IMR-90 (cell line): ENCODE data around the gene MAN1C1. TPM values are rescaled to one million over a fixed set of nuclear protein-coding genes. Genes with fewer than 3 reads are reported as not detected.

Experiments used
- ATAC-seq: fragments of 200-7000 bp; cut with Tn5 transposase; 2 replicates; pipeline ENCODE4 v1.9.1; 2020; ENCODE audit warnings: low read depth, mild to moderate bottlenecking, moderate library complexity
- BruUV-seq: library from RNA; stranded (reverse); fragments of 400-500 nt; replicated peaks from 2 replicates; lab custom pipeline; 2021; lab: Mats Ljungman, UMichigan
- CTCF ChIA-PET: fragments of 300-600 bp; formaldehyde crosslinking; extraction: SDS; loops from one replicate; lab custom pipeline; 2021; ENCODE audit warnings: antibody characterized with exemption; lab: Yijun Ruan, JAX
- POLR2A ChIA-PET: fragments of 300-600 bp; sonication (Branson Sonifier 250); formaldehyde crosslinking; loops from one replicate; lab custom pipeline; 2022; ENCODE audit warnings: antibody characterized with exemption; ENCODE audit not compliant: unreplicated experiment; lab: Charles Lee
- DNase-seq: peaks from one replicate; pipeline ENCODE4 v3.0.0; 2013
- H2AFZ ChIP-seq: replicated peaks from 2 replicates; pipeline ENCODE3; 2013; ENCODE audit warnings: low read length, mild to moderate bottlenecking; ENCODE audit not compliant: poor library complexity
- H2AK5ac ChIP-seq: 2 replicates; pipeline ENCODE4 v1.6.1; 2013; ENCODE audit warnings: low read depth, low read length, inconsistent platforms
- H2AK9ac ChIP-seq: replicated peaks from 2 replicates; pipeline ENCODE3; 2013; ENCODE audit warnings: mild to moderate bottlenecking, low read depth, low read length, moderate library complexity; ENCODE audit not compliant: poor library complexity
- H2BK120ac ChIP-seq: 2 replicates; pipeline ENCODE4 v1.6.1; 2013; ENCODE audit warnings: low read depth, low read length, inconsistent platforms
- H2BK15ac ChIP-seq: 3 replicates; pipeline ENCODE4 v1.6.1; 2013; ENCODE audit warnings: low read depth, low read length, inconsistent platforms
- H2BK20ac ChIP-seq: 2 replicates; pipeline ENCODE4 v1.6.1; 2013; ENCODE audit warnings: low read depth, mild to moderate bottlenecking, inconsistent platforms, low read length, moderate library complexity
- H2BK5ac ChIP-seq: 2 replicates; pipeline ENCODE4 v1.6.1; 2013; ENCODE audit warnings: mild to moderate bottlenecking, low read depth, low read length, inconsistent platforms; ENCODE audit not compliant: poor library complexity, severe bottlenecking
- H3K14ac ChIP-seq: replicated peaks from 2 replicates; pipeline ENCODE4 v1.6.1; 2013; ENCODE audit warnings: low read depth, low read length, inconsistent platforms
- H3K18ac ChIP-seq: 2 replicates; pipeline ENCODE4 v1.6.1; 2013; ENCODE audit warnings: low read depth, low read length, control low read depth
- H3K23ac ChIP-seq: 2 replicates; pipeline ENCODE4 v1.6.1; 2013; ENCODE audit warnings: low read depth, low read length, inconsistent platforms
- H3K27ac ChIP-seq: 2 replicates; pipeline ENCODE4 v1.5.1; 2013; ENCODE audit warnings: mild to moderate bottlenecking, control low read depth, low read length; ENCODE audit not compliant: insufficient read depth
- H3K27me3 ChIP-seq: 2 replicates; pipeline ENCODE4 v1.6.1; 2013; ENCODE audit warnings: low read length; ENCODE audit not compliant: control insufficient read depth, insufficient read depth
- H3K36me3 ChIP-seq: 2 replicates; pipeline ENCODE4 v1.6.1; 2013; ENCODE audit warnings: low read length, mixed read lengths; ENCODE audit not compliant: control insufficient read depth, insufficient read depth
- H3K4ac ChIP-seq: 2 replicates; pipeline ENCODE4 v1.6.1; 2013; ENCODE audit warnings: low read depth, low read length, inconsistent platforms
- H3K4me1 ChIP-seq: 2 replicates; pipeline ENCODE4 v1.6.1; 2013; ENCODE audit warnings: low read length, mixed read lengths; ENCODE audit not compliant: control insufficient read depth, insufficient read depth
- H3K4me2 ChIP-seq: 2 replicates; pipeline ENCODE4 v1.6.1; 2013; ENCODE audit warnings: low read depth, mild to moderate bottlenecking, control low read depth, low read length, moderate library complexity
- H3K4me3 ChIP-seq: 2 replicates; pipeline ENCODE4 v1.5.1; 2013; ENCODE audit warnings: low read depth, mild to moderate bottlenecking, control low read depth, low read length, moderate library complexity; ENCODE audit not compliant: insufficient read depth
- H3K56ac ChIP-seq: 2 replicates; pipeline ENCODE4 v1.6.1; 2013; ENCODE audit warnings: low read length, inconsistent platforms; ENCODE audit not compliant: insufficient read depth; ENCODE audit errors: extremely low read depth
- H3K79me1 ChIP-seq, 2 experiments: 2 replicates each; pipeline ENCODE4 v1.6.1; 2013; ENCODE audit warnings: low read length in 2 of 2, inconsistent platforms in 1 of 2, low read depth in 1 of 2
- H3K9ac ChIP-seq: 2 replicates; pipeline ENCODE4 v1.6.1; 2013; ENCODE audit warnings: low read depth, low read length, control low read depth
- H3K9me1 ChIP-seq: 2 replicates; pipeline ENCODE4 v1.6.1; 2013; ENCODE audit warnings: low read length, inconsistent platforms; ENCODE audit not compliant: insufficient read depth
- H3K9me3 ChIP-seq: 2 replicates; pipeline ENCODE4 v1.6.1; 2013; ENCODE audit warnings: low read length; ENCODE audit not compliant: control insufficient read depth, insufficient read depth
- H4K20me1 ChIP-seq: 2 replicates; pipeline ENCODE4 v1.6.1; 2013; ENCODE audit warnings: low read length, inconsistent platforms; ENCODE audit not compliant: insufficient read depth
- H4K5ac ChIP-seq: 2 replicates; pipeline ENCODE4 v1.6.1; 2013; ENCODE audit warnings: mild to moderate bottlenecking, low read depth, low read length, control low read depth
- H4K8ac ChIP-seq, 2 experiments: 2 replicates each; pipeline ENCODE4 v1.6.1; 2013; ENCODE audit warnings: low read depth in 2 of 2, low read length in 2 of 2, control low read depth in 1 of 2, inconsistent platforms in 1 of 2
- H4K91ac ChIP-seq: 2 replicates; pipeline ENCODE4 v1.6.1; 2013; ENCODE audit warnings: low read depth, low read length, inconsistent platforms; ENCODE audit not compliant: insufficient read depth
- BHLHE40 ChIP-seq: fragments of 150-350 bp; IDR thresholded peaks from 2 replicates; pipeline ENCODE4 v1.6.1; 2016; ENCODE audit warnings: mild to moderate bottlenecking, low read depth, low read length
- WGBS, 2 experiments: methylation state at CpG; one replicate each; pipeline versions ENCODE4 v1.1.5 to v1.1.7; 2013; ENCODE audit warnings: missing lambda C conversion rate in 2 of 2; ENCODE audit not compliant: insufficient read length in 1 of 2; ENCODE audit errors: extremely low coverage in 2 of 2; 5-methylcytosine and 5-hydroxymethylcytosine counted together
- dilution Hi-C: fragments of 300-500 bp; cut with HindIII; formaldehyde crosslinking; loops from one replicate; pipeline ENCODE4 v1.14.3; 2018; ENCODE audit warnings: low sequenced_read_pairs; ENCODE audit not compliant: unreplicated experiment
- in situ Hi-C: fragments of 300-500 bp; cut with MboI; formaldehyde crosslinking; loops from 3 replicates; pipeline ENCODE4 v1.14.3; 2019; ENCODE audit warnings: low sequenced_read_pairs, inconsistent platforms, mixed read lengths
- intact Hi-C: fragments of 100-400 bp; cut with micrococcal nuclease; formaldehyde crosslinking; loops from 2 replicates; pipeline ENCODE4 v1.10.0; 2022
- polyA plus RNA-seq, 3 experiments: library from polyadenylated mRNA; depleted of rRNA; stranded (reverse); fragments of >200 nt; gene quantifications; 2 replicates each; pipeline ENCODE4 v1.2.3, GENCODE V29; 2012; ENCODE audit warnings: low replicate concordance in 1 of 3
- total RNA-seq: library from RNA; depleted of rRNA; stranded (reverse); fragments of >200 nt; gene quantifications from 2 replicates; pipeline ENCODE4 v1.2.3, GENCODE V29; 2012

The MAN1C1 gene
- total and polyA plus RNA-seq, 2 of the 4 experiments (the other 2 are of a cell fraction): 3.2 to 11.3 TPM

DNA sequence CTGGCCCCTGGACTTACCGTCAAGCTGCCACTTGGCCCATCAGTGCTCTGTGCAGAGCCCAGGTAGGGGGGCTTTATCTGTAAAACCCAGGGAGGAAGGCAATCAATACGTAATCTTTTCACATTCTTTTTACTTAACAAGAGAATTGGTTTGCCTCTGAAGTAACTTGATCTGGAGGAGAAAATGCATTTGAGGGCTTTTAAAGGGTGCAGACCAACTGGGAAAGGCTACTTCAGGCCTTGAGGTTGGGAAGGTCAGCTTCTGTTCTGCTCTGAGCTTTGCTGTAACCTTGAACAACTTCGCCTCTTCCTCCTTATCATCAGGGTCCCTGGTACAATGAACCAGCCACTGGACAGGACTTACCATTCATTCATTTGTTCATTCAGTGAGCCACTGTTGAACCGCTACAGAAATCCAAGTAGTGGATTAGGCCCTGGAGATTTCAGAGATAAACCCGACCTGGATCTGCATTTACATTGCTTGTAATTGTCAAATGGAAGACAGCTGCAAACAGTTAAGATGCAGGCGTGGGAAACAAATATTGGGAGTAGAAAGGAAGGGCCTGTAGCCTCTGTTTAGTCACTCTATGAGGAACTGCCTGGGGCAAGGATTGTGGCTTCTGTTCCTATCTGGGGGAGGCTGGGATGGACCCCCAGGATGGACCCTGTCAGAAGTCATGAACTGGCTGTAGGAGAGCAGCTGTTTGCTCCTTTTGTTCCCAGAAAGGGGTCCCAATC, 90.9 kb downstream of the MAN1C1 start:
- Histone ChIP-seq H3K4me2 (peak overlapping the region; percentile 69), H3K9me3 (no peaks in the 10 kb centered on the region), H3K4ac (peak overlapping the region; percentile 93), H2AK9ac (peak overlapping the region; percentile 59), H2AK5ac (peak overlapping the region; percentile 97), H4K8ac (peak overlapping the region; percentile 85 to 90), H3K9ac (peak overlapping the region; percentile 56), H3K14ac (peak overlapping the region; percentile 96), H3K36me3 (no peaks in the 10 kb centered on the region), H3K27ac (peak overlapping the region; percentile 87), H3K56ac (peak overlapping the region; percentile 55), H3K9me1 (peaks cover 43% of the 10 kb centered on the region), H3K18ac (peak overlapping the region; percentile 89), H2BK15ac (peak overlapping the region; percentile 94), H3K27me3 (no peaks in the 10 kb centered on the region), H2BK5ac (peak overlapping the region; percentile 77), H3K4me1 (peaks cover 50% of the 10 kb centered on the region), H4K5ac (peak overlapping the region; percentile 67), H3K4me3 (no peak overlapping the region), H2AFZ (peak overlapping the region; percentile 50), H2BK20ac (peak overlapping the region; percentile 71), H3K79me1 (peaks cover 0 to 38% of the 10 kb centered on the region in 2 experiments; a peak in 2 of 4 replicates), H2BK120ac (peak overlapping the region; percentile 92), H4K91ac (peak overlapping the region; percentile 95), H4K20me1 (0 out of 2 replicates have a peak, but pooled peaks cover 5% of the 10 kb centered on the region), H3K23ac (peak overlapping the region; percentile 54)
- BruUV-seq: no TSS peak
- intact Hi-C loops: no loop called here
- no peak for TF ChIP-seq BHLHE40
- CTCF ChIA-PET: interaction anchor here (1.0 kb wide), 1 partner anchor 12 kb away, joined by 3 read pairs; no protein-coding TSS in a partner anchor
- POLR2A ChIA-PET: no interaction called here
- peak; percentile 40 for DNase-seq
- WGBS, 2 experiments: 80% methylated on average over 1 of the region's 6 CpGs; no CpG with 5 or more reads in 1 of the 2 experiments
- in situ Hi-C loops: no loop called here
- no peak for ATAC-seq
- dilution Hi-C loops: no loop called here
